Parathyroid adenoma (tissue), 2 donors: ENCODE measurements around the gene ADGRG3.

Source experiments
- H2AFZ ChIP-seq: fragments of 300-600 bp; sonication (generic); one replicate; pipeline ENCODE4 v1.7.0; 2017; ENCODE audit warnings: antibody characterized with exemption, mild to moderate bottlenecking
- H3K27ac ChIP-seq: fragments of 300-600 bp; sonication (generic); one replicate; pipeline ENCODE4 v1.7.0; 2017
- H3K27me3 ChIP-seq: fragments of 300-600 bp; sonication (generic); one replicate; pipeline ENCODE4 v1.7.0; 2017; ENCODE audit warnings: low read length; ENCODE audit not compliant: control insufficient read depth, insufficient read depth
- H3K36me3 ChIP-seq: fragments of 300-600 bp; sonication (generic); one replicate; pipeline ENCODE4 v1.7.0; 2017; ENCODE audit warnings: low read length; ENCODE audit not compliant: control insufficient read depth, insufficient read depth
- H3K4me1 ChIP-seq: fragments of 300-600 bp; sonication (generic); one replicate; pipeline ENCODE4 v1.7.0; 2017; ENCODE audit warnings: control low read depth
- H3K4me2 ChIP-seq: fragments of 300-600 bp; sonication (generic); one replicate; pipeline ENCODE4 v1.7.0; 2017; ENCODE audit warnings: low read length
- H3K4me3 ChIP-seq: fragments of 300-600 bp; sonication (generic); one replicate; pipeline ENCODE4 v1.7.0; 2017; ENCODE audit warnings: low read depth, low read length
- H3K79me2 ChIP-seq: fragments of 300-600 bp; sonication (generic); one replicate; pipeline ENCODE4 v1.7.0; 2017; ENCODE audit warnings: control low read depth
- H3K9ac ChIP-seq: fragments of 300-600 bp; sonication (generic); one replicate; pipeline ENCODE4 v1.7.0; 2017; ENCODE audit warnings: mild to moderate bottlenecking
- H3K9me3 ChIP-seq: fragments of 300-600 bp; sonication (generic); one replicate; pipeline ENCODE4 v1.7.0; 2017; ENCODE audit warnings: low read length; ENCODE audit not compliant: control insufficient read depth
- TF ChIP-seq, protein P1 (sequence below): fragments of 300-600 bp; sonication (generic); IDR thresholded peaks from one replicate; pipeline ENCODE4 v1.7.0; 2017; ENCODE audit warnings: antibody characterized with exemption, mild to moderate bottlenecking
- donor health status: primary hyperparathyroidism.

Gene ADGRG3

DNA sequence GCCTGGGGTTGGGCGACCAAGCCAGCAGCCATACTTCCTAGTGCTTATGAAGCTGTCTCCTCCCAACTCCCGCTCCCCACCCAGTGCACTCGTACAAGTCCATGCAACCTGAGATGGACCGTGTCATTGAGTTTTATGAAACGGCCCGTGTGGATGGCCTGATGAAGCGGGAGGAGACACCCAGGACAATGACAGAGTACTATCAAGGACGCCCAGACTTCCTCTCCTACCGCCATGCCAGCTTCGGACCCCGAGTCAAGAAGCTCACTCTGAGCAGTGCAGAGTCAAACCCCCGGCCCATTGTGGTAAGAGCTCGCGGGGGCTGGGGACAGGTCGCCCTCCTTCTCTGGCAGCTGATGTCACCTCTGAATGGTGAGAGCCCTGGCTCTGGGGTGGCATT lies 56.4 kb downstream of the ADGRG3 start:
- H3K9me3 ChIP-seq, result no peaks in the 10 kb centered on the region
- no peaks in the 10 kb centered on the region for H3K36me3 ChIP-seq
- TF ChIP-seq, protein P1, sequence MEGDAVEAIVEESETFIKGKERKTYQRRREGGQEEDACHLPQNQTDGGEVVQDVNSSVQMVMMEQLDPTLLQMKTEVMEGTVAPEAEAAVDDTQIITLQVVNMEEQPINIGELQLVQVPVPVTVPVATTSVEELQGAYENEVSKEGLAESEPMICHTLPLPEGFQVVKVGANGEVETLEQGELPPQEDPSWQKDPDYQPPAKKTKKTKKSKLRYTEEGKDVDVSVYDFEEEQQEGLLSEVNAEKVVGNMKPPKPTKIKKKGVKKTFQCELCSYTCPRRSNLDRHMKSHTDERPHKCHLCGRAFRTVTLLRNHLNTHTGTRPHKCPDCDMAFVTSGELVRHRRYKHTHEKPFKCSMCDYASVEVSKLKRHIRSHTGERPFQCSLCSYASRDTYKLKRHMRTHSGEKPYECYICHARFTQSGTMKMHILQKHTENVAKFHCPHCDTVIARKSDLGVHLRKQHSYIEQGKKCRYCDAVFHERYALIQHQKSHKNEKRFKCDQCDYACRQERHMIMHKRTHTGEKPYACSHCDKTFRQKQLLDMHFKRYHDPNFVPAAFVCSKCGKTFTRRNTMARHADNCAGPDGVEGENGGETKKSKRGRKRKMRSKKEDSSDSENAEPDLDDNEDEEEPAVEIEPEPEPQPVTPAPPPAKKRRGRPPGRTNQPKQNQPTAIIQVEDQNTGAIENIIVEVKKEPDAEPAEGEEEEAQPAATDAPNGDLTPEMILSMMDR, result no peak
- H3K4me3 ChIP-seq, result no peak overlapping the region
- no peak overlapping the region for H3K9ac ChIP-seq
- no peak overlapping the region for H3K4me2 ChIP-seq
- no peaks in the 10 kb centered on the region for H3K79me2 ChIP-seq
- no peaks in the 10 kb centered on the region for H3K27me3 ChIP-seq
- H3K27ac ChIP-seq, result no peak overlapping the region
- no peak overlapping the region for H2AFZ ChIP-seq
- no peaks in the 10 kb centered on the region for H3K4me1 ChIP-seq

DNA sequence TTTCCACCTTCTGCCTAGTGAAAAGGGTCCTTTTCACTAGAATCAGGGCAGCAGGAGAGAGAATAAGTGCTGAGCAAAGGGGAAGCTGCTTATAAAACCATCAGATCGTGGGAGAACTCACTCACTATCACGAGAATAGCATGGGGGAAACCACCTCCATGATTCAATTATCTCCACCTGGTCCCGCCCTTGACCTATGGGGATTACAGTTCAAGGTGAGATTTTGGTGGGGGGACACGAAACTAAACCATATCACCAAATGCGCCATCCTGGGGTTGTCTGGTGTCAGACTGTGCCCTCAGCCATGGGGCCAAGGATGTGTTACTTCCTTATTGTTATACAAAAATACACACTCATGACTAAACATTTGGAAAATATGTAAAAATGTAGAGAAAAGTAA lies 57.0 kb downstream of the ADGRG3 start:
- TF ChIP-seq, protein P1, result no peak
- Histone ChIP-seq H3K9ac (no peak overlapping the region), H3K4me2 (no peak overlapping the region), H3K4me1 (no peaks in the 10 kb centered on the region), H2AFZ (no peak overlapping the region), H3K9me3 (no peaks in the 10 kb centered on the region), H3K36me3 (no peaks in the 10 kb centered on the region), H3K27ac (no peak overlapping the region), H3K27me3 (no peaks in the 10 kb centered on the region), H3K79me2 (no peaks in the 10 kb centered on the region), H3K4me3 (no peak overlapping the region)

DNA sequence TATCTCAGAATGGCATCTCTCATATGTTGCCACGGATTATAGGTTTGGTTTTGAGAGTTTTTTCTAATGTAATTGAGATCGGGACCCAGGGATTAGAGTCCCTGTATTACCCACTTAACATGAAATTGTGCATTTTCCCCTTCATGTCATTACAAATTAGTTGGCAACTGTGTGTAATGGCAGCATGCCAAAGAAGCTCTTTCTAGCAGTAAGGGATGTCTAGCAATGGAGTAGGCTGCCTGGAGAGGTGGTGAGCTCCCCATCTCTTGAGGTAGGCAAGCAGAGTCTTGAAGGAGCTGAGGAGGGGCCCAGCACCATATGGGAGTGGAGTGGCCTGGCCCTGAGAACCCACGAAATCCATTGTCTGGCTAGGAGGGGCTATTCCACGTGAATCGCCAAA lies 57.4 kb downstream of the ADGRG3 start:
- H3K36me3 ChIP-seq, result no peaks in the 10 kb centered on the region
- no peaks in the 10 kb centered on the region for H3K4me1 ChIP-seq
- H3K9me3 ChIP-seq, result no peaks in the 10 kb centered on the region
- H2AFZ ChIP-seq, result no peak overlapping the region
- H3K9ac ChIP-seq, result no peak overlapping the region
- no peak overlapping the region for H3K4me3 ChIP-seq
- H3K27me3 ChIP-seq, result no peaks in the 10 kb centered on the region
- no peak overlapping the region for H3K27ac ChIP-seq
- no peaks in the 10 kb centered on the region for H3K79me2 ChIP-seq
- no peak overlapping the region for H3K4me2 ChIP-seq
- TF ChIP-seq, protein P1, result no peak

DNA sequence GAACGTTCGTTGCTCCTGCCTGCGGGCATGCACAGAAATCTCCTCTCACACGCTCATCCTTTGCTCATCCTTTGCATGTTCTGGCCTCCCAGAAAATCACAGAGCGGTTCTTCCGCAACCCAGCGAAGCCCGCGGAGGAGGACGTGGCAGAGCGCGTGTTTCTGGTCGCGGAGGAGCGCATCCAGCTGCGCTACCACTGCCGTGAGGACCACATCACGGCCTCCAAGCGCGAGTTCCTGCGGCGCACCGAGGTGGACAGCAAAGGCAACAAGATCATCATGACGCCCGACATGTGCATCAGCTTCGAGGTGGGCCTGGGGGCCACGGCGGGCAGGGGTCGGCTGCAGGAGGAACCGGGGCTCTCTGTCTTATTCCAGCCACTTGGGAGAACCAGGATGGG lies 57.9 kb downstream of the ADGRG3 start:
- no peaks in the 10 kb centered on the region for H3K79me2 ChIP-seq
- no peak overlapping the region for H3K4me2 ChIP-seq
- H3K36me3 ChIP-seq, result no peaks in the 10 kb centered on the region
- TF ChIP-seq, protein P1, result no peak
- H3K9ac ChIP-seq, result no peak overlapping the region
- no peaks in the 10 kb centered on the region for H3K4me1 ChIP-seq
- no peak overlapping the region for H3K4me3 ChIP-seq
- no peaks in the 10 kb centered on the region for H3K27me3 ChIP-seq
- H3K9me3 ChIP-seq, result no peaks in the 10 kb centered on the region
- H2AFZ ChIP-seq, result no peak overlapping the region
- no peak overlapping the region for H3K27ac ChIP-seq

DNA sequence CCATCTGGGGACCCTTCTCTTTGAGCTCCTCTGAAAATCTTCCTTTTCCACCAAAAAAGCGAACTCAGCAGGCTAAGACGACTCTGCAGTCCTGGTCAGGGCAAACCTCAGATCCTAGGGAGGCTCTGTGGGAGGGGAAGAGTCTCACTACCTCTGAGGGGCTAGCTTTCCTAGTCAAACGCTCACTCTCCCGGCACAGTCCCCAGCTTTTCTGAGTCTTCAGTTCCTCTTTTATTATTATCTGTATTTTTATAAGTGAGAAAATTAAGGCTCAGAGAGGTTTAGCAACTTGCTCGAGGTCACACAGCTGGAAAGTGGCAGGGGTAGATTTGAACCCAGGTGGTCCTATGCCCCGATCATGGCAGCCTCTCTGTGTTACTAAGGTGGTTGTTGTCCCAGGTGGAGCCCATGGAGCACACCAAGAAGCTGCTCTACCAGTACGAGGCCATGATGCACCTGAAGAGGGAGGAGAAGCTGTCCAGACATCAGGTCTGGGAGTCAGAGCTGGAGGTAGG lies 58.4 kb downstream of the ADGRG3 start:
- TF ChIP-seq, protein P1, result no peak
- no peak overlapping the region for H3K4me2 ChIP-seq

More for the DNA sequence above, 58.4 kb downstream of the ADGRG3 start:
- Histone ChIP-seq H3K4me1 (no peaks in the 10 kb centered on the region), H3K9ac (no peak overlapping the region), H3K36me3 (no peaks in the 10 kb centered on the region), H2AFZ (no peak overlapping the region), H3K27ac (no peak overlapping the region), H3K4me3 (no peak overlapping the region), H3K27me3 (no peaks in the 10 kb centered on the region), H3K9me3 (no peaks in the 10 kb centered on the region), H3K79me2 (no peaks in the 10 kb centered on the region)
